Fibroblast of mammary gland (primary cell): Measurements from ENCODE around the gene TRDN.
"Not testable (repeated sequence)": the region's sequence is repeated elsewhere in the genome, so short reads cannot be mapped to it uniquely, and the experiment has no call there.

ENCODE experiments used
- DNase-seq: peaks from one replicate; pipeline ENCODE4 v3.0.0-alpha.2; 2010; ENCODE audit warnings: low read depth
- H3K4me3 ChIP-seq: 2 replicates; pipeline ENCODE4 v1.5.1; 2011; ENCODE audit warnings: low read depth, mild to moderate bottlenecking, low read length, moderate library complexity; ENCODE audit not compliant: control insufficient read depth
- CTCF ChIP-seq: conservative IDR thresholded peaks from 2 replicates; pipeline ENCODE4 v1.5.1; 2011; ENCODE audit warnings: low read depth, low read length, inconsistent platforms; ENCODE audit not compliant: control insufficient read depth, insufficient read depth

The TRDN gene

DNA sequence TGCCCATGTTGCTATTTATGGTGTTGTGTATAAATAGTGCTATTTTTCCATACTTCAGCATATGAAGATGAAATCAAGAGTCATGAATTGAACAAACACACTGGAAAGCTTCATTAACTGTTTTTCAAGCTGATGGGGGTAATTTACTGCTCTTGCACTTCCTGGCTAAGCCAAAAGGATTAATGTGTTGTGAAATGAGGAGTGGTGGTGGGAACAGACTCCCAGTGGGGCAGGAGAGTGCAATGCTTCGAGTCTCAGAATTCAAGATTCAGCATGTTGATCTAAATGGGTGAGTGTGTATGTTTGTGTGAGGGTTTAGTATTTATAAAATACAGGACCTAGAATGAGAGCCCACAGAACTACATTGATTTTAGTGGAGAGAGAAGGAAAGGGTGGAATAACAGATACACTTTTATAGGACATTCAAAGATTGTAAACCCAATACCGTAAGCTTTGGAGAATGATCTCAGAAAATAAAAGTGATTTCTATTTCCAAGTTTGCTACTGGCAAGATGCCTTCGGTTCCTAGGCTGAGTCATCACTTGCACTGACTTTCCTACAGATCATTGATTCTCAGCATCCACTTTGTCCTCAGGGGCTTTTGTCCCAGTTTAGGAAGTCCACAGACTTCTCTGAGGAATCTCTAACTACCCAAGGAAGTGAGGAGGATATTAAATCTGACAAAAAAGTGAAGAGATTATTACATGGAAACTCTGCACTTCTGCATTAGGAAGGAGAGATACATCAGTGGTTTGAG is 303.6 kb downstream of the TRDN start:
- peak; percentile 30 for DNase-seq
- no peak overlapping the region for H3K4me3 ChIP-seq
- no peak for TF ChIP-seq CTCF

GRCh38 chr6:123332070-123332469 is 304.7 kb downstream of the TRDN start:
- no peak for TF ChIP-seq CTCF
- no peak overlapping the region for H3K4me3 ChIP-seq
- DNase-seq: no peak

GRCh38 chr6:123329337-123329736 is 307.4 kb downstream of the TRDN start:
- no peak for TF ChIP-seq CTCF
- no peak for DNase-seq
- no peak overlapping the region for H3K4me3 ChIP-seq

DNA sequence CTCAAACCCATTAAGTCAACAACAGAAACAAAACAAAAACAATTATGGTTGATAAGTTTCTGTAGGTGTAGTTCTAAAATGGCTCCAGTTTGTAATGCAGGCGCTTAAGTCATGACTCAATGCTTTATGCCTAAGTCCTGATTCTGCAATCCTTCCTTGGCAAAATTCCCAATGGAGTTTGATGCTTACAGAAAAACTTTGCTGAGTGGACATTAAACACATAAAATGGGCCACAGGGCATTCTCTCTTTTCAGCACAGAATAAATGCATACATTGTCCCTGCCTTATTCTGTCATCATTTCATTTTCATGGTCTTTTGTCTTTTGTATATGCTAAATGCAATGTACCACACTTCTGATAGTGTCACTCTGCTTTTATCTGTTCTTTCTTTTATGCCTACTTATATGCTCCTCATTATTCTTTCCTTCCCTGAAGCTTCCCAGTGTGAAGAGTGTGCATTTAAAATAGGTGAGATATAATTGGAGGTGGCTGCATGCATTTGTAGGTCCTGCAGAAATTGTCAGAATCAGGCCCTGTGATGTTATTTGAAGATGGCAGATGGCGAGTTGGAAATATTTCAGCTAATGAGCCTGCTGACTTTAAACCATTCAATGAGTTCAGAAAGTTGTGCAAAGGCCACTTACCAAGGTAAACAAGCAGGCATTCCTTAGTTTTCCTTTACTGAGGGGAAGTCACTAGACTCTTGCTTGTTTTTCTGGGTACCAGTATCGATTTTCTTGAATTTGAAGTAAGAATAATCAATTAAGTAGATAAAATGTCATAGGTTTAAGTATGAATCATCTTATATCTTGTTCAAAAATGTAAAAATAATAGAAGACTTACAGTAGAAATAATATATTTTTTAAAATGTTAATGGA is 313.1 kb downstream of the TRDN start:
- no peak overlapping the region for H3K4me3 ChIP-seq
- peak; percentile 70 for DNase-seq
- TF ChIP-seq CTCF: no peak

DNA sequence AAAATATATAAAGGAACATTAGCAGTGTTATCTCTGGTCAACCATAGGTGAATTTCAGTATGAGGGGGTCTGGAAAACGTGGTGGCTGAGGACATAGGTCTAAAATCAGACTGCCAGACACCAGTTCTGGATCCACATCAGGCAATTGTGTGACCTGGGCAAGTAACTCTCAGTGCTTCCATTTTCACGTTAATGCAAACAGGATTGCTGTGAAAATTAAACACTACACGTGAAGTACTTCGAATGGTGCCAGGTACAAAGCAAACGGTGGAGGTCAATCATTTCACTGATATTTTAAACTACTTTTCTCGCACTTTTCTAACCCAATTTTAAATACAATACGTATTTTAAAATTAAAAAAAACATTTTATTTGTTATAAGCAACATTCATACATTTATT is 315.7 kb downstream of the TRDN start:
- DNase-seq: no peak
- TF ChIP-seq CTCF: no peak
- no peak overlapping the region for H3K4me3 ChIP-seq

- peak; percentile 33 for DNase-seq
- H3K4me3 ChIP-seq: no peak overlapping the region
- TF ChIP-seq CTCF: peak; percentile 43
These were observed 319.9 kb downstream of the TRDN start for GRCh38 chr6:123316733-123317323.

GRCh38 chr6:123314459-123314858 is 322.3 kb downstream of the TRDN start:
- DNase-seq, H3K4me3 ChIP-seq: not testable (repeated sequence)
